PC-3 (cell line): ENCODE results near the gene APIP. TPM values are rescaled to one million over a fixed set of nuclear protein-coding genes. Genes with fewer than 3 reads are reported as not detected.

Source experiments
- ATAC-seq: fragments of 200-7000 bp; cut with Tn5 transposase; 2 replicates; pipeline ENCODE4 v1.9.1; 2020; ENCODE audit warnings: mild to moderate bottlenecking, moderate library complexity
- BruUV-seq: library from RNA; stranded (reverse); fragments of 400-500 nt; replicated peaks from 2 replicates; lab custom pipeline; 2021; lab: Mats Ljungman, UMichigan
- CTCF ChIA-PET: fragments of 300-600 bp; sonication (Branson Sonifier 250); formaldehyde crosslinking; loops from one replicate; lab custom pipeline; 2022; ENCODE audit warnings: antibody characterized with exemption; lab: Charles Lee
- POLR2A ChIA-PET: fragments of 300-600 bp; sonication (Branson Sonifier 250); formaldehyde crosslinking; loops from one replicate; lab custom pipeline; 2022; ENCODE audit warnings: antibody characterized with exemption; ENCODE audit not compliant: unreplicated experiment; lab: Charles Lee
- DNase-seq: peaks from one replicate; pipeline ENCODE4 v3.0.0-alpha.2; 2015
- H2AFZ ChIP-seq: fragments of 300-600 bp; sonication (generic); 2 replicates; pipeline ENCODE4 v1.6.0; 2016; ENCODE audit warnings: antibody characterized with exemption, low read length
- H3F3A ChIP-seq: fragments of 300-600 bp; sonication (generic); one replicate; pipeline ENCODE4 v1.6.0; 2017; ENCODE audit warnings: antibody characterized with exemption, low read length, control low read depth, mild to moderate bottlenecking; ENCODE audit not compliant: unreplicated experiment
- H3K27ac ChIP-seq: fragments of 300-600 bp; sonication (generic); 2 replicates; pipeline ENCODE4 v1.5.1; 2016; ENCODE audit warnings: mild to moderate bottlenecking, low read length
- H3K27me3 ChIP-seq: fragments of 300-600 bp; sonication (generic); 2 replicates; pipeline ENCODE4 v1.6.1; 2016; ENCODE audit warnings: low read length, mixed read lengths
- H3K36me3 ChIP-seq: fragments of 300-600 bp; sonication (generic); 2 replicates; pipeline ENCODE4 v1.6.1; 2016; ENCODE audit warnings: low read depth, mixed run types, low read length, mixed read lengths
- H3K4me1 ChIP-seq: fragments of 300-600 bp; sonication (generic); 2 replicates; pipeline ENCODE4 v1.5.1; 2016; ENCODE audit warnings: low read length; ENCODE audit not compliant: insufficient read depth
- H3K4me2 ChIP-seq: fragments of 300-600 bp; sonication (generic); 2 replicates; pipeline ENCODE4 v1.6.0; 2016; ENCODE audit warnings: low read length
- H3K4me3 ChIP-seq: fragments of 300-600 bp; sonication (generic); 2 replicates; pipeline ENCODE4 v1.5.1; 2016; ENCODE audit warnings: mild to moderate bottlenecking, low read length, mixed read lengths
- H3K79me2 ChIP-seq: fragments of 300-600 bp; sonication (generic); 2 replicates; pipeline ENCODE4 v1.6.1; 2017; ENCODE audit warnings: low read length, mixed read lengths
- H3K9ac ChIP-seq: fragments of 300-600 bp; sonication (generic); 2 replicates; pipeline ENCODE4 v1.6.0; 2016; ENCODE audit warnings: mild to moderate bottlenecking, low read length
- H3K9me2 ChIP-seq: fragments of 300-600 bp; sonication (generic); replicated peaks from 2 replicates; pipeline ENCODE4 v1.6.1; 2016; ENCODE audit warnings: mixed run types, low read length, mixed read lengths
- H3K9me3 ChIP-seq: fragments of 300-600 bp; sonication (generic); 2 replicates; pipeline ENCODE4 v1.6.1; 2016; ENCODE audit warnings: low read length, mixed read lengths
- H4K20me1 ChIP-seq: fragments of 300-600 bp; sonication (generic); 2 replicates; pipeline ENCODE4 v1.6.1; 2016; ENCODE audit warnings: low read length, mixed read lengths
- EZH2 ChIP-seq: fragments of 300-600 bp; sonication (generic); IDR thresholded peaks from one replicate; pipeline ENCODE4 v1.6.1; 2017; ENCODE audit warnings: antibody characterized with exemption, mild to moderate bottlenecking, low read length; ENCODE audit not compliant: unreplicated experiment
- EZH2phosphoT487 ChIP-seq: fragments of 300-600 bp; sonication (generic); IDR thresholded peaks from 2 replicates; pipeline ENCODE4 v1.6.1; 2018; ENCODE audit warnings: mild to moderate bottlenecking, antibody characterized with exemption, low read length, borderline replicate concordance
- intact Hi-C: fragments of 100-400 bp; cut with micrococcal nuclease; formaldehyde crosslinking; loops from 2 replicates; pipeline ENCODE4 v1.9.0; 2023
- total RNA-seq: library from RNA; depleted of rRNA; stranded (reverse); fragments of >200 nt; gene quantifications from 2 replicates; pipeline ENCODE4 v1.2.3, GENCODE V29; 2014
- TF ChIP-seq, protein P1 (sequence below): fragments of 300-600 bp; sonication (generic); conservative IDR thresholded peaks from 2 replicates; pipeline ENCODE4 v1.5.1; 2017; ENCODE audit warnings: antibody characterized with exemption, low read depth, mild to moderate bottlenecking, low read length

APIP gene
- total RNA-seq, 1 experiment from 2014 or later = 35.3 TPM

GRCh38 chr11:34869425-34869824 is 46.8 kb downstream of the APIP start:
- CTCF ChIA-PET = no interaction called here
- intact Hi-C loops = no loop called here
- H3K4me3 ChIP-seq = no peak overlapping the region
- H3K27ac ChIP-seq = no peak overlapping the region
- no peak overlapping the region for H3K9ac ChIP-seq
- H2AFZ ChIP-seq = no peak overlapping the region
- H3K4me2 ChIP-seq = no peak overlapping the region
- H3K9me3 ChIP-seq = no peaks in the 10 kb centered on the region
- H3K36me3 ChIP-seq = no peaks in the 10 kb centered on the region
- no TSS peak for BruUV-seq
- POLR2A ChIA-PET = no interaction called here
- TF ChIP-seq, protein P1, sequence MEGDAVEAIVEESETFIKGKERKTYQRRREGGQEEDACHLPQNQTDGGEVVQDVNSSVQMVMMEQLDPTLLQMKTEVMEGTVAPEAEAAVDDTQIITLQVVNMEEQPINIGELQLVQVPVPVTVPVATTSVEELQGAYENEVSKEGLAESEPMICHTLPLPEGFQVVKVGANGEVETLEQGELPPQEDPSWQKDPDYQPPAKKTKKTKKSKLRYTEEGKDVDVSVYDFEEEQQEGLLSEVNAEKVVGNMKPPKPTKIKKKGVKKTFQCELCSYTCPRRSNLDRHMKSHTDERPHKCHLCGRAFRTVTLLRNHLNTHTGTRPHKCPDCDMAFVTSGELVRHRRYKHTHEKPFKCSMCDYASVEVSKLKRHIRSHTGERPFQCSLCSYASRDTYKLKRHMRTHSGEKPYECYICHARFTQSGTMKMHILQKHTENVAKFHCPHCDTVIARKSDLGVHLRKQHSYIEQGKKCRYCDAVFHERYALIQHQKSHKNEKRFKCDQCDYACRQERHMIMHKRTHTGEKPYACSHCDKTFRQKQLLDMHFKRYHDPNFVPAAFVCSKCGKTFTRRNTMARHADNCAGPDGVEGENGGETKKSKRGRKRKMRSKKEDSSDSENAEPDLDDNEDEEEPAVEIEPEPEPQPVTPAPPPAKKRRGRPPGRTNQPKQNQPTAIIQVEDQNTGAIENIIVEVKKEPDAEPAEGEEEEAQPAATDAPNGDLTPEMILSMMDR = peak; percentile 28; the same call in 1 of the 2 replicates
- TF ChIP-seq EZH2 = no peak
- no peaks in the 10 kb centered on the region for H3K4me1 ChIP-seq
- H3K9me2 ChIP-seq = no peaks in the 10 kb centered on the region
- H3K79me2 ChIP-seq = no peaks in the 10 kb centered on the region
- ATAC-seq (no peak; the same call in 1 of the 2 replicates), DNase-seq (no peak)
- H3K27me3 ChIP-seq = no peaks in the 10 kb centered on the region
- H3F3A ChIP-seq = no peaks in the 10 kb centered on the region
- H4K20me1 ChIP-seq = no peaks in the 10 kb centered on the region

GRCh38 chr11:34866375-34866774 is 49.8 kb downstream of the APIP start:
- no peak overlapping the region for H3K27ac ChIP-seq
- ChIA-PET POLR2A (no interaction called here), CTCF (no interaction called here)
- no peaks in the 10 kb centered on the region for H3K36me3 ChIP-seq
- H3K27me3 ChIP-seq = no peaks in the 10 kb centered on the region
- no peak overlapping the region for H3K9ac ChIP-seq
- H3F3A ChIP-seq = no peaks in the 10 kb centered on the region
- ATAC-seq (no peak), DNase-seq (no peak)
- H2AFZ ChIP-seq = no peak overlapping the region
- no peaks in the 10 kb centered on the region for H3K4me1 ChIP-seq
- intact Hi-C loops = no loop called here
- H3K4me3 ChIP-seq = no peak overlapping the region
- no peak for TF ChIP-seq EZH2phosphoT487
- TF ChIP-seq, protein P1 = no peak
- no peak for TF ChIP-seq EZH2
- H3K79me2 ChIP-seq = no peaks in the 10 kb centered on the region
- no peak overlapping the region for H3K4me2 ChIP-seq
- H4K20me1 ChIP-seq = no peaks in the 10 kb centered on the region
- no peaks in the 10 kb centered on the region for H3K9me2 ChIP-seq
- no TSS peak for BruUV-seq
- H3K9me3 ChIP-seq = no peaks in the 10 kb centered on the region

GRCh38 chr11:34865261-34865660 is 50.9 kb downstream of the APIP start:
- ChIA-PET CTCF (no interaction called here), POLR2A (no interaction called here)
- Histone ChIP-seq H3K27ac (no peak overlapping the region), H4K20me1 (no peaks in the 10 kb centered on the region), H3K9ac (no peak overlapping the region), H3K4me2 (no peak overlapping the region), H3K36me3 (no peaks in the 10 kb centered on the region), H3F3A (no peaks in the 10 kb centered on the region), H3K9me3 (no peaks in the 10 kb centered on the region), H2AFZ (no peak overlapping the region), H3K4me3 (no peak overlapping the region), H3K9me2 (no peaks in the 10 kb centered on the region), H3K79me2 (no peaks in the 10 kb centered on the region), H3K27me3 (no peaks in the 10 kb centered on the region), H3K4me1 (0 out of 2 replicates have a peak, but pooled peaks cover 3% of the 10 kb centered on the region)
- BruUV-seq = no TSS peak
- ATAC-seq (no peak), DNase-seq (no peak)
- intact Hi-C loops = no loop called here
- TF ChIP-seq, protein P1 = no peak
- TF ChIP-seq EZH2phosphoT487 (no peak), EZH2 (no peak)
